Mammary epithelial cell (primary cell): ENCODE results near the gene SPNS3.

ENCODE experiments used
- EZH2 ChIP-seq: IDR thresholded peaks from 2 replicates; pipeline ENCODE4 v1.6.1; 2012; ENCODE audit warnings: low read length, inconsistent platforms, borderline replicate concordance
- TF ChIP-seq, protein P1 (sequence below), 2 donors: IDR thresholded peaks in 1 of 2; conservative IDR thresholded peaks in 1 of 2; 2 replicates each; pipeline ENCODE4 v1.5.1; 2011 to 2012; ENCODE audit warnings: inconsistent platforms in 2 of 2, low read length in 2 of 2, mild to moderate bottlenecking in 2 of 2, control low read depth in 1 of 2, low read depth in 1 of 2; ENCODE audit not compliant: insufficient read depth in 1 of 2; ENCODE audit errors: extremely low read depth in 1 of 2

DNA sequence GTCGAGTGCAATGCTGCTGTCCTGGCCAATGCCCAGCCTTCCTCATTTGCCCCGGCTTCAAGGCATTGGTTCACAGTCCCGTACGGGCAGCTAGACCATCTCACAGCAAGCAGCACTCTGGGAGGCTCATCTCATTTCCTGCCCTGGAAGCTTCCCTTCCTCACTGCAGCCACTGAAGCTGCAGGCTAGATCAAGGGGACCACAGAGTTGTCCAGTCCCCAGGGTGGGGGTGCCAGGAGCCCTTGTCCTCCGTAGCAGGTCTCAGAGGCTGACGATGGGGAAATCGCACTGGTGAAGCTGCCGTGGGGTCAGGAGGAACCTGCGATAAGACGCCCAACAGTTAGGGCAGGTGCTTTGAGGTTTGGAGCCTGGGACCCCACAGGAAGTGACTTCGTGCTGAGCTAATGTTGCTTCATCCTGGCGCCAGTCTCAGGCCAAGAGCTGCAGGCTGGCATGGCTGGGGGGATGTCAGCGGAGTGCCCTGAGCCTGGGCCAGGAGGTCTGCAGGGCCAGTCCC, at the start of gene SPNS3:
- no peak for TF ChIP-seq EZH2
- TF ChIP-seq, protein P1, sequence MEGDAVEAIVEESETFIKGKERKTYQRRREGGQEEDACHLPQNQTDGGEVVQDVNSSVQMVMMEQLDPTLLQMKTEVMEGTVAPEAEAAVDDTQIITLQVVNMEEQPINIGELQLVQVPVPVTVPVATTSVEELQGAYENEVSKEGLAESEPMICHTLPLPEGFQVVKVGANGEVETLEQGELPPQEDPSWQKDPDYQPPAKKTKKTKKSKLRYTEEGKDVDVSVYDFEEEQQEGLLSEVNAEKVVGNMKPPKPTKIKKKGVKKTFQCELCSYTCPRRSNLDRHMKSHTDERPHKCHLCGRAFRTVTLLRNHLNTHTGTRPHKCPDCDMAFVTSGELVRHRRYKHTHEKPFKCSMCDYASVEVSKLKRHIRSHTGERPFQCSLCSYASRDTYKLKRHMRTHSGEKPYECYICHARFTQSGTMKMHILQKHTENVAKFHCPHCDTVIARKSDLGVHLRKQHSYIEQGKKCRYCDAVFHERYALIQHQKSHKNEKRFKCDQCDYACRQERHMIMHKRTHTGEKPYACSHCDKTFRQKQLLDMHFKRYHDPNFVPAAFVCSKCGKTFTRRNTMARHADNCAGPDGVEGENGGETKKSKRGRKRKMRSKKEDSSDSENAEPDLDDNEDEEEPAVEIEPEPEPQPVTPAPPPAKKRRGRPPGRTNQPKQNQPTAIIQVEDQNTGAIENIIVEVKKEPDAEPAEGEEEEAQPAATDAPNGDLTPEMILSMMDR (conservative IDR thresholded peaks at IDR 0.05 in 1 of 2, IDR thresholded peaks at IDR 0.05 in 1 of 2; ENCODE audit: extremely low read depth in 1 of 2, insufficient read depth in 1 of 2, low read depth in 1 of 2, low read length in 2 of 2): no peak
